Eye (tissue), 1 donor: Measurements from ENCODE around the gene P2RY8.
A peak's percentile ranks its signal among the peaks of the same experiment; 100 is the strongest.
"Not testable (repeated sequence)": the region's sequence is repeated elsewhere in the genome, so short reads cannot be mapped to it uniquely, and the experiment has no call there.

ENCODE experiments used
- DNase-seq: peaks from one replicate; pipeline ENCODE4 v3.0.0-alpha.2; 2015

The P2RY8 gene

GRCh38 chrX:1442016-1442665 is 94.8 kb downstream of the P2RY8 start:
- no peak for DNase-seq

- DNase-seq = no peak
Observed at GRCh38 chrX:1440506-1440905, 96.5 kb downstream of the P2RY8 start.

GRCh38 chrX:1435241-1435895 is 101.6 kb downstream of the P2RY8 start:
- DNase-seq = no peak

- DNase-seq = no peak
Observed at GRCh38 chrX:1434871-1435240, 102.1 kb downstream of the P2RY8 start.

GRCh38 chrX:1433646-1434357 is 103.2 kb downstream of the P2RY8 start:
- DNase-seq = no peak

- peak; percentile 44 for DNase-seq
Observed at GRCh38 chrX:1430451-1430850, 106.5 kb downstream of the P2RY8 start.

- DNase-seq = no peak
Observed at GRCh38 chrX:1427756-1428155, 109.2 kb downstream of the P2RY8 start.

GRCh38 chrX:1426321-1426720 is 110.7 kb downstream of the P2RY8 start:
- DNase-seq = not testable (repeated sequence)

GRCh38 chrX:1425381-1425780 is 111.6 kb downstream of the P2RY8 start:
- no peak for DNase-seq

- no peak for DNase-seq
Observed at GRCh38 chrX:1424147-1424851, 112.7 kb downstream of the P2RY8 start.

- no peak for DNase-seq
Observed at GRCh38 chrX:1423215-1423614, 113.8 kb downstream of the P2RY8 start.

- DNase-seq = no peak
Observed at GRCh38 chrX:1422135-1422465, 114.9 kb downstream of the P2RY8 start.

GRCh38 chrX:1421433-1422134 is 115.4 kb downstream of the P2RY8 start:
- DNase-seq = no peak

- DNase-seq = no peak
Observed at GRCh38 chrX:1420371-1420770, 116.6 kb downstream of the P2RY8 start.

- no peak for DNase-seq
Observed at GRCh38 chrX:1419545-1420355, 117.2 kb downstream of the P2RY8 start.

- no peak for DNase-seq
Observed at GRCh38 chrX:1418901-1419544, 118.0 kb downstream of the P2RY8 start.

- no peak for DNase-seq
Observed at GRCh38 chrX:1417921-1418771, 118.8 kb downstream of the P2RY8 start.

- DNase-seq = no peak
Observed at GRCh38 chrX:1416965-1417760, 119.8 kb downstream of the P2RY8 start.

GRCh38 chrX:1416327-1416784 is 120.6 kb downstream of the P2RY8 start:
- no peak for DNase-seq
